ENCODE results near the gene ADGRF4.

- TF ChIP-seq GATA2 (IDR thresholded peaks at IDR 0.05; ENCODE audit: low read depth, low read length) (no peak), GATA3 (IDR thresholded peaks at IDR 0.05; ENCODE audit: low read depth, low read length) (no peak)
Observed at GRCh38 chr6:47650553-47651432, 47.6 kb upstream of the ADGRF4 start.

Measured in SH-SY5Y (cell line).